ENCODE data around the gene PMF1.

DNA sequence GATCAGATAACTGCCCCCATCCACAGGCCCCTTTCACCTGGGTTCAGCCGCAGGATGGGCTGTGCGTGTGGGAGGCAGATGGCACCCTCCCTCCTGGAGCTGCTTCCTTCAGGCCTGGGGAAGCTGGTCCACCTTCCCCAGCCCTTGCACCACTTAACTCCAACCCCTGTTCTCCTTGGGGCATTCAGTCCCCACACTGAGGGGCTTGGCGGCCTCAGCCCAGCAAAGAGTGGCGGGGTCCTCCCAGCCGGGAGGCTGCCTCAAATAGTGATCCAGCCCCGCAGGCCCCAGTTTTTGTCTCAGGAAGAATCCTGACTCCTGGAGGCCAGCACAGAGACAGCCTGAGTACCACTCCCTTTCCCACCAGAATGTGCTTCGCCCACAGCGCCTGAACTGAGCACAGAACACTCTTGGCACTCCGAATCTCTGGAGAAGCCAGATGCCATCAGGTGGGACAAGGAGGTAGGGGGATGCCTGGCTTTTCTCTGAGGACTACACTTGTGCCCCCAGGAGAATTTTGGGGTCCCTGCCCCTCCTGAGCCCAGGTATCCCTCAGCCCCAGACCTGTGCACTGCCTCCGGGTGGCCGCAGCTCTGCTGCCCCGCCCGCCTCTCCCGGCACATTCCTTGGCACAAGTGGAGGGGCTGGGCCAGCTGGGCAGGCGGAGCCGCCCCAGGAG, 34.1 kb downstream of the PMF1 start:
- TF ChIP-seq, protein P1, sequence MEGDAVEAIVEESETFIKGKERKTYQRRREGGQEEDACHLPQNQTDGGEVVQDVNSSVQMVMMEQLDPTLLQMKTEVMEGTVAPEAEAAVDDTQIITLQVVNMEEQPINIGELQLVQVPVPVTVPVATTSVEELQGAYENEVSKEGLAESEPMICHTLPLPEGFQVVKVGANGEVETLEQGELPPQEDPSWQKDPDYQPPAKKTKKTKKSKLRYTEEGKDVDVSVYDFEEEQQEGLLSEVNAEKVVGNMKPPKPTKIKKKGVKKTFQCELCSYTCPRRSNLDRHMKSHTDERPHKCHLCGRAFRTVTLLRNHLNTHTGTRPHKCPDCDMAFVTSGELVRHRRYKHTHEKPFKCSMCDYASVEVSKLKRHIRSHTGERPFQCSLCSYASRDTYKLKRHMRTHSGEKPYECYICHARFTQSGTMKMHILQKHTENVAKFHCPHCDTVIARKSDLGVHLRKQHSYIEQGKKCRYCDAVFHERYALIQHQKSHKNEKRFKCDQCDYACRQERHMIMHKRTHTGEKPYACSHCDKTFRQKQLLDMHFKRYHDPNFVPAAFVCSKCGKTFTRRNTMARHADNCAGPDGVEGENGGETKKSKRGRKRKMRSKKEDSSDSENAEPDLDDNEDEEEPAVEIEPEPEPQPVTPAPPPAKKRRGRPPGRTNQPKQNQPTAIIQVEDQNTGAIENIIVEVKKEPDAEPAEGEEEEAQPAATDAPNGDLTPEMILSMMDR (IDR thresholded peaks at IDR 0.05), result no peak
- no peak for TF ChIP-seq POLR2A (IDR thresholded peaks at IDR 0.05)
